Stomach (tissue), 4 donors: Measurements from ENCODE around the gene UBL5.

Source experiments
- CTCF ChIP-seq, 7 experiments: fragments of 450-650 bp in 4 of 7; fragments of 200-600 bp in 3 of 7; sonication (generic) in 3 of 7; IDR thresholded peaks; one replicate each; pipeline ENCODE4 v1.5.1; 2016 to 2019; ENCODE audit warnings: antibody characterized with exemption in 7 of 7, control low read depth in 2 of 7, mild to moderate bottlenecking in 1 of 7
- EP300 ChIP-seq: sonication (generic); formaldehyde crosslinking; IDR thresholded peaks from one replicate; pipeline ENCODE4 v1.6.1; 2017; ENCODE audit warnings: antibody characterized with exemption
- POLR2A ChIP-seq, 4 donors: fragments of 450-650 bp; IDR thresholded peaks; one replicate each; pipeline ENCODE4 v1.6.1; 2016; ENCODE audit warnings: antibody characterized with exemption in 4 of 4, control low read depth in 2 of 4, mild to moderate bottlenecking in 1 of 4, moderate library complexity in 1 of 4
- POLR2AphosphoS5 ChIP-seq, 3 donors: sonication (generic); formaldehyde crosslinking; IDR thresholded peaks; one replicate each; pipeline ENCODE4 v1.6.1; 2016; ENCODE audit warnings: antibody characterized with exemption in 3 of 3

DNA sequence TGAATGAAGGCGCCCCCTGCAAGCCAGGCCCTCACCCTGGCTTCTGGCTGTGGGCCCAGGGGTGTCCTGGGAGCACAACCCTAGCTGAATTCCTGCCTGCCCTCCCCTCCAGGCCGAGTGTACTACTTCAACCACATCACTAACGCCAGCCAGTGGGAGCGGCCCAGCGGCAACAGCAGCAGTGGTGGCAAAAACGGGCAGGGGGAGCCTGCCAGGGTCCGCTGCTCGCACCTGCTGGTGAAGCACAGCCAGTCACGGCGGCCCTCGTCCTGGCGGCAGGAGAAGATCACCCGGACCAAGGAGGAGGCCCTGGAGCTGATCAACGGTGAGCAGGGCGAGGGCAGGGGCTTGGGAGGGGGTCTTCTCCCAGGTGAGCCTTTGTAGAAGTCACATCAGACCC lies 10.6 kb downstream of the UBL5 start:
- TF ChIP-seq CTCF (IDR thresholded peaks at IDR 0.05) (no peak), POLR2A (IDR thresholded peaks at IDR 0.05) (no peak), POLR2AphosphoS5 (IDR thresholded peaks at IDR 0.05) (no peak), EP300 (no peak)
